GM23338 (cell line): ENCODE results near the gene TAPBPL. TPM values are rescaled to one million over a fixed set of nuclear protein-coding genes. Genes with fewer than 3 reads are reported as not detected.

Experiments used
- ATAC-seq: fragments of 200-7000 bp; cut with Tn5 transposase; 3 replicates; pipeline ENCODE4 v1.9.1; 2020
- DNase-seq: peaks from one replicate; pipeline ENCODE4 v3.0.0-alpha.2; 2015; ENCODE audit warnings: low spot score
- H2AFZ ChIP-seq: fragments of 200-600 bp; sonication (generic); 2 replicates; pipeline ENCODE4 v1.8.0; 2016; ENCODE audit warnings: antibody characterized with exemption, mild to moderate bottlenecking, moderate library complexity
- H3F3A ChIP-seq: fragments of 200-600 bp; sonication (generic); replicated peaks from 2 replicates; pipeline ENCODE4 v1.8.0; 2017; ENCODE audit warnings: antibody characterized with exemption, mixed run types, low read depth
- H3K27ac ChIP-seq: fragments of 200-600 bp; sonication (generic); 2 replicates; pipeline ENCODE4 v1.6.1; 2016; ENCODE audit warnings: low read depth
- H3K27me3 ChIP-seq: fragments of 200-600 bp; sonication (generic); 2 replicates; pipeline ENCODE4 v1.8.0; 2016; ENCODE audit warnings: mild to moderate bottlenecking, mixed run types, moderate library complexity; ENCODE audit not compliant: insufficient read depth
- H3K36me3 ChIP-seq: fragments of 200-600 bp; sonication (generic); 2 replicates; pipeline ENCODE4 v1.8.0; 2016; ENCODE audit warnings: mild to moderate bottlenecking; ENCODE audit not compliant: insufficient read depth
- H3K4me1 ChIP-seq: fragments of 200-600 bp; sonication (generic); 2 replicates; pipeline ENCODE4 v1.8.0; 2016; ENCODE audit warnings: mild to moderate bottlenecking, moderate library complexity; ENCODE audit not compliant: insufficient read depth
- H3K4me2 ChIP-seq: fragments of 200-600 bp; sonication (generic); 2 replicates; pipeline ENCODE4 v1.7.1; 2017; ENCODE audit warnings: mixed run types
- H3K4me3 ChIP-seq: fragments of 200-600 bp; sonication (generic); 2 replicates; pipeline ENCODE4 v1.6.1; 2016; ENCODE audit warnings: mixed run types
- H3K79me2 ChIP-seq: fragments of 200-600 bp; sonication (generic); replicated peaks from 2 replicates; pipeline ENCODE4 v1.8.0; 2017; ENCODE audit warnings: mild to moderate bottlenecking; ENCODE audit not compliant: insufficient read depth
- H3K9me2 ChIP-seq: fragments of 200-600 bp; sonication (generic); 2 replicates; pipeline ENCODE4 v1.8.0; 2017; ENCODE audit not compliant: insufficient read depth
- H4K20me1 ChIP-seq: fragments of 200-600 bp; sonication (generic); replicated peaks from 2 replicates; pipeline ENCODE4 v1.8.0; 2017; ENCODE audit warnings: mild to moderate bottlenecking; ENCODE audit not compliant: insufficient read depth
- H3K27ac Mint-ChIP-seq: 2 replicates; pipeline ENCODE4 v1.8.0; 2020; ENCODE audit warnings: inconsistent platforms, mild to moderate bottlenecking, moderate library complexity, mixed read lengths
- H3K27me3 Mint-ChIP-seq: 3 replicates; pipeline ENCODE4 v1.8.0; 2022; ENCODE audit warnings: low read depth, mild to moderate bottlenecking, moderate library complexity, mixed read lengths, inconsistent platforms; ENCODE audit not compliant: insufficient read depth, poor library complexity
- H3K36me3 Mint-ChIP-seq: 3 replicates; pipeline ENCODE4 v1.8.0; 2021; ENCODE audit warnings: low read depth, mild to moderate bottlenecking, inconsistent platforms, moderate library complexity, mixed read lengths
- H3K4me1 Mint-ChIP-seq: 3 replicates; pipeline ENCODE4 v1.8.0; 2020; ENCODE audit warnings: mild to moderate bottlenecking, inconsistent platforms, mixed read lengths
- H3K4me3 Mint-ChIP-seq: 3 replicates; pipeline ENCODE4 v1.8.0; 2021; ENCODE audit warnings: moderate library complexity, mild to moderate bottlenecking, inconsistent platforms, mixed read lengths
- H3K9me3 Mint-ChIP-seq: 3 replicates; pipeline ENCODE4 v1.8.0; 2020; ENCODE audit warnings: moderate library complexity, mild to moderate bottlenecking, inconsistent platforms, mixed read lengths
- CREB1 ChIP-seq: fragments of 250-450 bp; sonication (Bioruptor Pico); IDR thresholded peaks from 2 replicates; pipeline ENCODE4 v1.5.0; 2020; ENCODE audit warnings: low read depth, mild to moderate bottlenecking, moderate library complexity
- EZH2 ChIP-seq: fragments of 200-600 bp; sonication (generic); IDR thresholded peaks from one replicate; pipeline ENCODE4 v1.8.0; 2017; ENCODE audit warnings: antibody characterized with exemption, mild to moderate bottlenecking, low read depth; ENCODE audit not compliant: unreplicated experiment
- NANOG ChIP-seq: IDR thresholded peaks from 2 replicates; pipeline ENCODE4 v1.6.1; 2016; ENCODE audit warnings: antibody characterized with exemption, borderline replicate concordance
- POLR2AphosphoS5 ChIP-seq: IDR thresholded peaks from 2 replicates; pipeline ENCODE4 v1.6.1; 2016; ENCODE audit warnings: antibody characterized with exemption, low read depth
- ZNF114 ChIP-seq: fragments of 250-450 bp; sonication (Bioruptor Pico); IDR thresholded peaks from 2 replicates; pipeline ENCODE4 v1.5.0; 2020; ENCODE audit warnings: mild to moderate bottlenecking, moderate library complexity
- ZNF331 ChIP-seq: fragments of 250-450 bp; sonication (Bioruptor Pico); IDR thresholded peaks from 2 replicates; pipeline ENCODE4 v1.5.0; 2020; ENCODE audit warnings: low read depth, mild to moderate bottlenecking, moderate library complexity
- polyA plus RNA-seq: library from polyadenylated mRNA; unstranded; fragments of >200 nt; fragmentation: Nextera tagmentation; extraction: Ambion mirVana; gene quantifications from 2 replicates; pipeline ENCODE4 v1.2.1, GENCODE V29; 2016
- total RNA-seq: library from RNA; depleted of rRNA; stranded (reverse); fragments of >200 nt; shearing (Covaris generic); gene quantifications from 2 replicates; pipeline ENCODE4 v1.2.3, GENCODE V29; 2014
- TF ChIP-seq, protein P1 (sequence below): fragments of 250-450 bp; sonication (Bioruptor Pico); IDR thresholded peaks from 2 replicates; pipeline ENCODE4 v1.5.0; 2020; ENCODE audit warnings: mild to moderate bottlenecking, moderate library complexity
- TF ChIP-seq, protein P2 (sequence below): IDR thresholded peaks from one replicate; pipeline ENCODE4 v1.6.1; 2018; ENCODE audit warnings: antibody characterized with exemption; ENCODE audit not compliant: unreplicated experiment
- TF ChIP-seq, protein P3 (sequence below), 2 experiments: fragments of 200-600 bp in 1 of 2; sonication (generic) in 1 of 2; conservative IDR thresholded peaks; 2 replicates each; pipeline versions ENCODE4 v1.5.1 to v1.6.1; 2016 to 2017; ENCODE audit warnings: antibody characterized with exemption in 2 of 2, low read depth in 2 of 2, mild to moderate bottlenecking in 2 of 2, moderate library complexity in 1 of 2

Gene TAPBPL
- total and polyA plus RNA-seq, 2 experiments from 2014 or later, result 0.59 to 0.65 TPM

DNA sequence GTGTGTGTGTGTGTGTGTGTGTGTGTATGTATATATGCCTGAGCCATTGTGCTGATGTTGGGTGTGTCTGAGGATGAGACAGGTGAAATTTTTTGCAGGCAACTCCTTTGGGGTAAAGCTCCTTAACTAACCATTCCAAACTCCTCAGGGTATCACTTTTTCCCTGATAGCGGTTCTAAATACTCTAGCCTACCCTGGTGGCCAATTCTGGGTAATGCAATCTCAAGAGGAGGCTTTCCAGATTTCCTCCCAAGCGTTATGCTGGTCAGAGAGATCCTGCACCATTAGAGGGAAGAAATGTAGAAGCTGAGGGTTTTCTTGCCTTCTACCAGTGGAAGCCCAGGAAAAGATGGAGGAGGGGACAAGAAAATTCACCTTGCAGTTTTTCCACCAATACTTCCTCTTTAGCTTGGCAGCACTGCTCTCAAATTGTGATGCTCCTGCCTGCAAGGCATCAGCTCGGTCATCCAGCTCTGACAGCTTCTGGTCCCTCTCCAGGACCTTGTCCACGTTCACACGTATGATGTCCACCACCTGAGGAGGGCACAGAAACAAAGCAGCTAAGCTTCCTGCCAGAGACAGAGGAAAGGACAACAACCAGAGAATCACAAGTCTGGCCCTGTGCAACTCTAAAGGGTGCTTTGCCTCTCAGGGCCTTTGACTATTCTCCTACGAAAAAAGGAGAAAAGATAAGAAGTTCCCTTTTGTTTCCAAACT, 13.8 kb downstream of the TAPBPL start:
- H3K4me3 Mint-ChIP-seq, result no peak overlapping the region

DNA sequence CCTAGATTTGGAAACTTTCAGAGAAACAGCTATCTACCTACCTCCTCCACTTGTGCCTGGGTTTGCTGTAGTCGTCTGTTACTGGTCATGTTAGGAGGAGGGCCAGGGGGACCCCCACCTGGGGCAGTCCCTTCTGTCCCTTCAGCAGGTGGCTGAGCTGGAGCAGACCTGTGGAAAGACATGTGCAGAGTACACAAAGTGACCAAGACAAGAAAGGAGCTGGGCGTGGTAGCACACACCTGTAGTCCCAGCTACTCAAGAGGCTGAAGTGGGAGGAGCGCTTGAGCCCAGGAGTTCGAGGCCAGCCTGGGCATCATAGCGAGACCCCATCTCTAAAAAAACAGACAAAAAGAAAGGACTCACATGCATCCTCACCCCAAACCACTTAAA, 14.3 kb downstream of the TAPBPL start:
- H3K27me3 Mint-ChIP-seq, result peaks cover 13% of the 10 kb centered on the region
- no peaks in the 10 kb centered on the region for H3K9me3 Mint-ChIP-seq
- H3K36me3 Mint-ChIP-seq, result peaks cover 54% of the 10 kb centered on the region
- Histone ChIP-seq H3K4me3 (no peak overlapping the region), H3K9me2 (no peaks in the 10 kb centered on the region), H3K4me1 (peaks cover 11% of the 10 kb centered on the region), H3K79me2 (peaks cover 22% of the 10 kb centered on the region), H3K4me2 (no peak overlapping the region), H3F3A (peaks cover 7% of the 10 kb centered on the region), H3K27me3 (no peaks in the 10 kb centered on the region), H2AFZ (no peak overlapping the region), H3K27ac (no peak overlapping the region), H4K20me1 (peaks cover 8% of the 10 kb centered on the region), H3K36me3 (peaks cover 12% of the 10 kb centered on the region)
- H3K4me1 Mint-ChIP-seq, result peaks cover 13% of the 10 kb centered on the region
- DNase-seq, result no peak
- no peak overlapping the region for H3K4me3 Mint-ChIP-seq
- no peak overlapping the region for H3K27ac Mint-ChIP-seq
- no peak for ATAC-seq
- TF ChIP-seq NANOG, result no peak
- no peak for TF ChIP-seq ZNF114
- TF ChIP-seq, protein P1, sequence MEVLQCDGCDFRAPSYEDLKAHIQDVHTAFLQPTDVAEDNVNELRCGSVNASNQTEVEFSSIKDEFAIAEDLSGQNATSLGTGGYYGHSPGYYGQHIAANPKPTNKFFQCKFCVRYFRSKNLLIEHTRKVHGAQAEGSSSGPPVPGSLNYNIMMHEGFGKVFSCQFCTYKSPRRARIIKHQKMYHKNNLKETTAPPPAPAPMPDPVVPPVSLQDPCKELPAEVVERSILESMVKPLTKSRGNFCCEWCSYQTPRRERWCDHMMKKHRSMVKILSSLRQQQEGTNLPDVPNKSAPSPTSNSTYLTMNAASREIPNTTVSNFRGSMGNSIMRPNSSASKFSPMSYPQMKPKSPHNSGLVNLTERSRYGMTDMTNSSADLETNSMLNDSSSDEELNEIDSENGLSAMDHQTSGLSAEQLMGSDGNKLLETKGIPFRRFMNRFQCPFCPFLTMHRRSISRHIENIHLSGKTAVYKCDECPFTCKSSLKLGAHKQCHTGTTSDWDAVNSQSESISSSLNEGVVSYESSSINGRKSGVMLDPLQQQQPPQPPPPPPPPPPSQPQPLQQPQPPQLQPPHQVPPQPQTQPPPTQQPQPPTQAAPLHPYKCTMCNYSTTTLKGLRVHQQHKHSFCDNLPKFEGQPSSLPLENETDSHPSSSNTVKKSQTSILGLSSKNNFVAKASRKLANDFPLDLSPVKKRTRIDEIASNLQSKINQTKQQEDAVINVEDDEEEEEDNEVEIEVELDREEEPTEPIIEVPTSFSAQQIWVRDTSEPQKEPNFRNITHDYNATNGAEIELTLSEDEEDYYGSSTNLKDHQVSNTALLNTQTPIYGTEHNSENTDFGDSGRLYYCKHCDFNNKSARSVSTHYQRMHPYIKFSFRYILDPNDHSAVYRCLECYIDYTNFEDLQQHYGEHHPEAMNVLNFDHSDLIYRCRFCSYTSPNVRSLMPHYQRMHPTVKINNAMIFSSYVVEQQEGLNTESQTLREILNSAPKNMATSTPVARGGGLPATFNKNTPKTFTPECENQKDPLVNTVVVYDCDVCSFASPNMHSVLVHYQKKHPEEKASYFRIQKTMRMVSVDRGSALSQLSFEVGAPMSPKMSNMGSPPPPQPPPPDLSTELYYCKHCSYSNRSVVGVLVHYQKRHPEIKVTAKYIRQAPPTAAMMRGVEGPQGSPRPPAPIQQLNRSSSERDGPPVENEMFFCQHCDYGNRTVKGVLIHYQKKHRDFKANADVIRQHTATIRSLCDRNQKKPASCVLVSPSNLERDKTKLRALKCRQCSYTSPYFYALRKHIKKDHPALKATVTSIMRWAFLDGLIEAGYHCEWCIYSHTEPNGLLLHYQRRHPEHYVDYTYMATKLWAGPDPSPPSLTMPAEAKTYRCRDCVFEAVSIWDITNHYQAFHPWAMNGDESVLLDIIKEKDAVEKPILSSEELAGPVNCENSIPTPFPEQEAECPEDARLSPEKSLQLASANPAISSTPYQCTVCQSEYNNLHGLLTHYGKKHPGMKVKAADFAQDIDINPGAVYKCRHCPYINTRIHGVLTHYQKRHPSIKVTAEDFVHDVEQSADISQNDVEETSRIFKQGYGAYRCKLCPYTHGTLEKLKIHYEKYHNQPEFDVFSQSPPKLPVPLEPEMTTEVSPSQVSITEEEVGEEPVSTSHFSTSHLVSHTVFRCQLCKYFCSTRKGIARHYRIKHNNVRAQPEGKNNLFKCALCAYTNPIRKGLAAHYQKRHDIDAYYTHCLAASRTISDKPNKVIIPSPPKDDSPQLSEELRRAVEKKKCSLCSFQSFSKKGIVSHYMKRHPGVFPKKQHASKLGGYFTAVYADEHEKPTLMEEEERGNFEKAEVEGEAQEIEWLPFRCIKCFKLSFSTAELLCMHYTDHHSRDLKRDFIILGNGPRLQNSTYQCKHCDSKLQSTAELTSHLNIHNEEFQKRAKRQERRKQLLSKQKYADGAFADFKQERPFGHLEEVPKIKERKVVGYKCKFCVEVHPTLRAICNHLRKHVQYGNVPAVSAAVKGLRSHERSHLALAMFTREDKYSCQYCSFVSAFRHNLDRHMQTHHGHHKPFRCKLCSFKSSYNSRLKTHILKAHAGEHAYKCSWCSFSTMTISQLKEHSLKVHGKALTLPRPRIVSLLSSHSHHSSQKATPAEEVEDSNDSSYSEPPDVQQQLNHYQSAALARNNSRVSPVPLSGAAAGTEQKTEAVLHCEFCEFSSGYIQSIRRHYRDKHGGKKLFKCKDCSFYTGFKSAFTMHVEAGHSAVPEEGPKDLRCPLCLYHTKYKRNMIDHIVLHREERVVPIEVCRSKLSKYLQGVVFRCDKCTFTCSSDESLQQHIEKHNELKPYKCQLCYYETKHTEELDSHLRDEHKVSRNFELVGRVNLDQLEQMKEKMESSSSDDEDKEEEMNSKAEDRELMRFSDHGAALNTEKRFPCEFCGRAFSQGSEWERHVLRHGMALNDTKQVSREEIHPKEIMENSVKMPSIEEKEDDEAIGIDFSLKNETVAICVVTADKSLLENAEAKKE (CRISPR knock-in tag), result no peak
- no peak for TF ChIP-seq CREB1 (CRISPR knock-in tag)
- TF ChIP-seq, protein P2, sequence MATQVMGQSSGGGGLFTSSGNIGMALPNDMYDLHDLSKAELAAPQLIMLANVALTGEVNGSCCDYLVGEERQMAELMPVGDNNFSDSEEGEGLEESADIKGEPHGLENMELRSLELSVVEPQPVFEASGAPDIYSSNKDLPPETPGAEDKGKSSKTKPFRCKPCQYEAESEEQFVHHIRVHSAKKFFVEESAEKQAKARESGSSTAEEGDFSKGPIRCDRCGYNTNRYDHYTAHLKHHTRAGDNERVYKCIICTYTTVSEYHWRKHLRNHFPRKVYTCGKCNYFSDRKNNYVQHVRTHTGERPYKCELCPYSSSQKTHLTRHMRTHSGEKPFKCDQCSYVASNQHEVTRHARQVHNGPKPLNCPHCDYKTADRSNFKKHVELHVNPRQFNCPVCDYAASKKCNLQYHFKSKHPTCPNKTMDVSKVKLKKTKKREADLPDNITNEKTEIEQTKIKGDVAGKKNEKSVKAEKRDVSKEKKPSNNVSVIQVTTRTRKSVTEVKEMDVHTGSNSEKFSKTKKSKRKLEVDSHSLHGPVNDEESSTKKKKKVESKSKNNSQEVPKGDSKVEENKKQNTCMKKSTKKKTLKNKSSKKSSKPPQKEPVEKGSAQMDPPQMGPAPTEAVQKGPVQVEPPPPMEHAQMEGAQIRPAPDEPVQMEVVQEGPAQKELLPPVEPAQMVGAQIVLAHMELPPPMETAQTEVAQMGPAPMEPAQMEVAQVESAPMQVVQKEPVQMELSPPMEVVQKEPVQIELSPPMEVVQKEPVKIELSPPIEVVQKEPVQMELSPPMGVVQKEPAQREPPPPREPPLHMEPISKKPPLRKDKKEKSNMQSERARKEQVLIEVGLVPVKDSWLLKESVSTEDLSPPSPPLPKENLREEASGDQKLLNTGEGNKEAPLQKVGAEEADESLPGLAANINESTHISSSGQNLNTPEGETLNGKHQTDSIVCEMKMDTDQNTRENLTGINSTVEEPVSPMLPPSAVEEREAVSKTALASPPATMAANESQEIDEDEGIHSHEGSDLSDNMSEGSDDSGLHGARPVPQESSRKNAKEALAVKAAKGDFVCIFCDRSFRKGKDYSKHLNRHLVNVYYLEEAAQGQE, result no peak
- TF ChIP-seq POLR2AphosphoS5, result no peak
- no peak for TF ChIP-seq EZH2

More for the DNA sequence above, 13.8 kb downstream of the TAPBPL start:
- Histone ChIP-seq H3K9me2 (no peaks in the 10 kb centered on the region), H2AFZ (no peak overlapping the region), H3K4me1 (peaks cover 10% of the 10 kb centered on the region), H3K36me3 (peaks cover 12% of the 10 kb centered on the region), H3K27me3 (no peaks in the 10 kb centered on the region), H3K27ac (no peak overlapping the region), H3K4me3 (no peak overlapping the region), H4K20me1 (peaks cover 8% of the 10 kb centered on the region), H3K79me2 (peaks cover 22% of the 10 kb centered on the region), H3F3A (0 out of 2 replicates have a peak, but pooled peaks cover 4% of the 10 kb centered on the region), H3K4me2 (no peak overlapping the region)
- peaks cover 59% of the 10 kb centered on the region for H3K36me3 Mint-ChIP-seq
- peak; percentile 56 for ATAC-seq
- peaks cover 11% of the 10 kb centered on the region for H3K4me1 Mint-ChIP-seq
- H3K27ac Mint-ChIP-seq, result no peak overlapping the region
- H3K9me3 Mint-ChIP-seq, result no peaks in the 10 kb centered on the region
- H3K27me3 Mint-ChIP-seq, result peaks cover 16% of the 10 kb centered on the region
- peak; percentile 92 for DNase-seq
- TF ChIP-seq, protein P3, sequence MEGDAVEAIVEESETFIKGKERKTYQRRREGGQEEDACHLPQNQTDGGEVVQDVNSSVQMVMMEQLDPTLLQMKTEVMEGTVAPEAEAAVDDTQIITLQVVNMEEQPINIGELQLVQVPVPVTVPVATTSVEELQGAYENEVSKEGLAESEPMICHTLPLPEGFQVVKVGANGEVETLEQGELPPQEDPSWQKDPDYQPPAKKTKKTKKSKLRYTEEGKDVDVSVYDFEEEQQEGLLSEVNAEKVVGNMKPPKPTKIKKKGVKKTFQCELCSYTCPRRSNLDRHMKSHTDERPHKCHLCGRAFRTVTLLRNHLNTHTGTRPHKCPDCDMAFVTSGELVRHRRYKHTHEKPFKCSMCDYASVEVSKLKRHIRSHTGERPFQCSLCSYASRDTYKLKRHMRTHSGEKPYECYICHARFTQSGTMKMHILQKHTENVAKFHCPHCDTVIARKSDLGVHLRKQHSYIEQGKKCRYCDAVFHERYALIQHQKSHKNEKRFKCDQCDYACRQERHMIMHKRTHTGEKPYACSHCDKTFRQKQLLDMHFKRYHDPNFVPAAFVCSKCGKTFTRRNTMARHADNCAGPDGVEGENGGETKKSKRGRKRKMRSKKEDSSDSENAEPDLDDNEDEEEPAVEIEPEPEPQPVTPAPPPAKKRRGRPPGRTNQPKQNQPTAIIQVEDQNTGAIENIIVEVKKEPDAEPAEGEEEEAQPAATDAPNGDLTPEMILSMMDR (conservative IDR thresholded peaks at IDR 0.05; ENCODE audit: low read depth in 2 of 2), result peak; percentile 88 to 91
- no peak for TF ChIP-seq ZNF331 (CRISPR knock-in tag)
